Activated T-cell treated with anti-CD3 and anti-CD28 coated beads, Interleukin-2, amount 50 U/mL, for 72 hours (primary cell): ENCODE data around the gene TOMM40L. TPM values are rescaled to one million over a fixed set of nuclear protein-coding genes. Genes with fewer than 3 reads are reported as not detected.
A peak's percentile ranks its signal among the peaks of the same experiment; 100 is the strongest.

Experiments
- ATAC-seq, 2 donors: fragments of 150-1000 bp; cut with Tn5 transposase; replicated peaks in 1 of 2; 2 replicates each; pipeline ENCODE4 v1.10.0; 2021; ENCODE audit warnings: moderate library complexity in 2 of 2, mild to moderate bottlenecking in 1 of 2
- DNase-seq, 2 donors: peaks; one replicate each; pipeline ENCODE4 v3.0.0; 2021 to 2022; ENCODE audit warnings: mixed read lengths in 1 of 2
- H3K27ac Mint-ChIP-seq: one replicate; pipeline ENCODE4 v1.8.0; 2022; ENCODE audit warnings: mild to moderate bottlenecking, moderate library complexity, mixed read lengths
- H3K27me3 Mint-ChIP-seq: one replicate; pipeline ENCODE4 v1.8.0; 2022; ENCODE audit warnings: low read depth, mixed read lengths
- H3K36me3 Mint-ChIP-seq, 2 donors: one replicate each; pipeline ENCODE4 v1.8.0; 2022; ENCODE audit warnings: mixed read lengths in 2 of 2, mild to moderate bottlenecking in 1 of 2; ENCODE audit not compliant: insufficient read depth in 2 of 2
- H3K4me1 Mint-ChIP-seq: one replicate; pipeline ENCODE4 v1.8.0; 2022; ENCODE audit warnings: low read depth, mixed read lengths
- H3K4me3 Mint-ChIP-seq, 2 donors: one replicate each; pipeline ENCODE4 v1.8.0; 2022; ENCODE audit warnings: mild to moderate bottlenecking in 2 of 2, mixed read lengths in 2 of 2, moderate library complexity in 2 of 2
- H3K9me3 Mint-ChIP-seq, 2 donors: one replicate each; pipeline ENCODE4 v1.8.0; 2022; ENCODE audit warnings: mixed read lengths in 2 of 2
- total RNA-seq, 2 donors: library from RNA; stranded (reverse); gene quantifications; one replicate each; pipeline ENCODE4 v1.2.3, GENCODE V29; 2022

Gene TOMM40L
- total RNA-seq, 2 donors from 2014 or later = 10.3 to 14.6 TPM

DNA sequence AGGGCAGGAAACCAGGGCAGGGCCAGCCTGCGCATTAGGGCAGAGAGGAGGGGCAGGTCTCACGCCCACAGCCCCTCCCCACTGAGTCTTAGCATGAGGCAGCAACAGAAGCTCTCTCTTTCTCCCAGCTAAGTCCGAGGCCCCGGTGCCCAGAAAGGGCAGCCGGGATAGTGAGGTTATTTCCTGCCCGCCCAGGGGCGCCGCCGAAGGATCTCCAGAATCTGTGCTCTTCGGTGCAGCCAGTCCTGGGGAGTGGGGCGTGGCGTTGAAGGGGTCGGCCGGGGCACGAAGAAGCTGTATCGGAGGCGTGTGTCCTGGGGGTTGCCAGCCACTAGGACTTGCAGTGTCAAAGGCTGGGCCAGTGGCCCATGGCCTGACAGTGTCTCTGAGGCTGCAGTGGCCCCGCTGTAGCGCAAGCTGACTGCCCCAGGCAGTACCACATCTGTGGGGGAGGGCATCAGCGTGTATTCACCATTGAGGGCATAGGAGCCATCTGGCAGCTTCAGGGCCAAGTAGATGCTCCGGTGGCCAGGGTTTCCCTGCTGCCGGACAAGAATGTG lies 34.8 kb upstream of the TOMM40L start:
- Mint-ChIP-seq H3K9me3 (peaks cover 0 to 3% of the 10 kb centered on the region in 2 donors), H3K27ac (no peak overlapping the region), H3K36me3 (no peaks in the 10 kb centered on the region), H3K27me3 (no peaks in the 10 kb centered on the region), H3K4me3 (no peak overlapping the region), H3K4me1 (peaks cover 40% of the 10 kb centered on the region)
- DNase-seq (no peak), ATAC-seq (no peak)

- Mint-ChIP-seq H3K4me1 (peaks cover 30% of the 10 kb centered on the region), H3K36me3 (no peaks in the 10 kb centered on the region), H3K9me3 (peaks cover 0 to 3% of the 10 kb centered on the region in 2 donors), H3K4me3 (no peak overlapping the region), H3K27me3 (no peaks in the 10 kb centered on the region), H3K27ac (no peak overlapping the region)
- ATAC-seq (no peak), DNase-seq (no peak)
Observed at GRCh38 chr1:161191971-161192370, 33.9 kb upstream of the TOMM40L start.

DNA sequence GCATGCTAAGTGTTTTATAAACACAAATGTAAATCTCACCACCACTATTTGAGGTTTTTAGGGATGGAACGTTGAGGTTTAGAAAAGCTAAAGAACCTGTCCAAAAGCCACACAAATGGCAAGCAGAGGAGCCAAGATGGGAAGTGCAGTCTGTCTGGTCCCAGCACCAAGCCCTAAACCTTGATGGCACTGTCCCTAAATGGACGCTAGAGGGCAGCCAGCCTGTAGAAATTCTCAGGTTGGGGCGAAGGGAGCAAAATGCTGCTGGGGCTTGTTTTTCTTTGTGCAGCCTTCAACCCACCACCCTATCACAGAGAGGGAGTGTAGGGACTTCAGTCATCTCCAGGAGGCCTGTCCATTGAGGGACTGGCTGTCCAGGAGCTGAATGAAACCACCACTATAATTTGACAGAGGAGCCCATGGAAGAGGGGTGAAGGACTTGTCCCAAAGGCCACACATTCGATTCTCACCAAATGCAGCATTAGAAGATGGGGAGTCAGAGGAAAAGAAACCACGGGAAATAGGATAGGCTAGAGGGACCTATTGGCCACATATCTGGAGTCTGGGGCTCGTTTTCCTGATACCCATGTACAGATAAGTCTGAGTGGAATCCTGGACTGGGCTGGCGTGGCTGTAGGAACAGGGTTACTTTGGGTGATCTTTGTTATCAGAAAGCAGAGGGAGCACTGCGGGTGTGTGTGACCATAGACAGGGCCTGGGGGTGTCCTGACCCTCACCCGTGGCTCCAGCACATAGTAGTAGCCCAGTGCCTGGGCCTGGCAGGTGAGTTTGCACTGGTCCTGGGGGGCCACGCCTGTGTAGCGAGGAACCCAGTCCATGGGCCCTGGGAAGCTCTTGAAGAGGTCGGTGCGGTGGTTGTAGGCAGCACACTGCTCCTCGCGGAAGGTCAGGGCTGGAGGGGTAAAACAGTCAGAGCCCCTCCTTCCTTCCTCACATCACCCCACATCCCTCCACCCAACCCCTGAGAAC lies 33.1 kb upstream of the TOMM40L start:
- peaks cover 0 to 1% of the 10 kb centered on the region in 2 donors for H3K9me3 Mint-ChIP-seq
- no peak overlapping the region for H3K4me3 Mint-ChIP-seq
- ATAC-seq (peak; percentile 88 to 89), DNase-seq (peak; percentile 68 to 71)
- H3K36me3 Mint-ChIP-seq = no peaks in the 10 kb centered on the region
- no peaks in the 10 kb centered on the region for H3K27me3 Mint-ChIP-seq
- peaks cover 22% of the 10 kb centered on the region for H3K4me1 Mint-ChIP-seq
- peak overlapping the region; percentile 81 for H3K27ac Mint-ChIP-seq

DNA sequence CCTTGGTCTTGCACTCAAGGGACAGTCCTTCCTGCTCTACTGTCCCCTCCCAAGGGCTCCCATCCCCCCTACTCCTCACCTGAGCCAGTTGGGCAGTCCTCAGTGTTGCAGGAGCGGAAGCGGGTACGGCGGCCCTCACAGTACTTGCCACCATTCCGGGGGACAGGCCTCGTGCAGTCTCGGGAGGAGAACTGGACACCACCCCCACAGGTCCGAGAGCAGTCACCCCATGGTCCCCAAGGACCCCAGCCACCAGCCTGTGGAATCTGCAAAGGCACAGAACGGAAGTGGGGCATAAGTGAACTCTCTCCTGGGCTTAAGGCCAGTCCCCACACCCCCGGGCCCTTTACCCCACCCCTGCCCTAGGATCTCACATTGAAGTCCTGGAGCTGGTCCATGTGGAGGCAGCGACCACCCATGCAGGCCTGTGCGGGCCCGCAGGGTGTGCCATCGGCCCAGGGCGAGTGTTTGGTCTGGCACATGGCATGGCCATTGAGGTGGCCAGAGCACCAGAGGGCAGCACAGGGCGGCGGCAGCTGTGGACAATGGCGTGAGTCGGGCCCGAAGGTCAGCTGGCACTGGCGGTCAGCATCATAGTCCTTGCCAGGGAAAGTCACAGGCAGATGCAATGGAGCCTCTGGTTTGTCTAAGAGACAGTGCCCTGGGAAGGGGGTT lies 32.2 kb upstream of the TOMM40L start:
- Mint-ChIP-seq H3K4me3 (no peak overlapping the region), H3K27me3 (no peaks in the 10 kb centered on the region), H3K4me1 (peaks cover 16% of the 10 kb centered on the region), H3K36me3 (no peaks in the 10 kb centered on the region), H3K9me3 (no peaks in the 10 kb centered on the region), H3K27ac (no peak overlapping the region)
- ATAC-seq (no peak), DNase-seq (no peak)

DNA sequence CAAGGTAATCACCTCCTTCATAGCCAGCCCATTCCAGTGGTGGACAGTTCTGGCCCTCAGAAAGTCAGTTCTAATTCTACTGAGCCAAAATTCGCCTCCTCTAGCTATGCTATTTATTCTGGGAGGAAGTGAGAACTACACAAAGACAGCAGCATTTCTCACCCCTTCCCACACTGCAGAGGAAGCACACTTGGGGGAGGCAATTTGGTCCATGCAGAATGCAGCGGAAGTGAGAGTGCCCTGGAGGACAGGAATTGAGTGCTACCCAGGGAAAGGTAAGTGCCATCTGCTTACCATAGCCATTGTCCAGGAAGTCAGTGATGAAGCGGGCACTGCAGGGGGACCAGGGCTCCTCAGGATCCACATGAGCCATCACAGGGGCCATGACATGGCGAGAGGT lies 30.7 kb upstream of the TOMM40L start:
- Mint-ChIP-seq H3K4me3 (no peak overlapping the region), H3K4me1 (peaks cover 26% of the 10 kb centered on the region), H3K9me3 (no peaks in the 10 kb centered on the region), H3K27ac (peak overlapping the region; percentile 17), H3K36me3 (no peaks in the 10 kb centered on the region), H3K27me3 (no peaks in the 10 kb centered on the region)
- no peak for DNase-seq
- no peak for ATAC-seq

DNA sequence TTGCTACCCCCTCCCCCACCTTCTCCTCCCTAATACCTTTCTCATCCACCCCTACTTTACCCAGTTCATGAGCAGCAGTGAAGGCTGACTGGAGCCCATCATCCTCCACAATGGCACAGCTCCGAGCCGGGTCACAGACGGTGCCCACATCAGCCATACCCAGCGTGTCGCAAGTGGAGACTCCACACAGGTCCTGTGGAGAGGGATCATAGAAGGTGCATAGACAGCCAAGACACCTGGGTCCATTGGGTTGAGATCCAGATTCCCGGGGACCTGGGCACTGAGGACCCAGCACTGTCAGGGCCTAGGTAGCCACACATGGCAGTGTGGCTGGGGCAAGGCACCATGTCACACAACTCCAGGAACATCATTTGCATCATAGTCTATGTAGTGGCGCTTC lies 29.7 kb upstream of the TOMM40L start:
- peaks cover 35% of the 10 kb centered on the region for H3K4me1 Mint-ChIP-seq
- no peaks in the 10 kb centered on the region for H3K9me3 Mint-ChIP-seq
- no peak overlapping the region for H3K4me3 Mint-ChIP-seq
- no peak overlapping the region for H3K27ac Mint-ChIP-seq
- ATAC-seq = no peak
- no peaks in the 10 kb centered on the region for H3K36me3 Mint-ChIP-seq
- DNase-seq = no peak
- no peaks in the 10 kb centered on the region for H3K27me3 Mint-ChIP-seq

GRCh38 chr1:161196521-161197451 lies 29.1 kb upstream of the TOMM40L start:
- Mint-ChIP-seq H3K36me3 (no peaks in the 10 kb centered on the region), H3K9me3 (no peaks in the 10 kb centered on the region), H3K27me3 (no peaks in the 10 kb centered on the region), H3K4me3 (no peak overlapping the region), H3K4me1 (peaks cover 42% of the 10 kb centered on the region), H3K27ac (no peak overlapping the region)
- ATAC-seq = no peak
- no peak for DNase-seq

GRCh38 chr1:161197560-161198193 lies 28.2 kb upstream of the TOMM40L start:
- Mint-ChIP-seq H3K27me3 (no peaks in the 10 kb centered on the region), H3K27ac (no peak overlapping the region), H3K9me3 (no peaks in the 10 kb centered on the region), H3K36me3 (peaks cover 0 to 3% of the 10 kb centered on the region in 2 donors), H3K4me1 (peaks cover 42% of the 10 kb centered on the region), H3K4me3 (no peak overlapping the region)
- DNase-seq (no peak), ATAC-seq (no peak)

DNA sequence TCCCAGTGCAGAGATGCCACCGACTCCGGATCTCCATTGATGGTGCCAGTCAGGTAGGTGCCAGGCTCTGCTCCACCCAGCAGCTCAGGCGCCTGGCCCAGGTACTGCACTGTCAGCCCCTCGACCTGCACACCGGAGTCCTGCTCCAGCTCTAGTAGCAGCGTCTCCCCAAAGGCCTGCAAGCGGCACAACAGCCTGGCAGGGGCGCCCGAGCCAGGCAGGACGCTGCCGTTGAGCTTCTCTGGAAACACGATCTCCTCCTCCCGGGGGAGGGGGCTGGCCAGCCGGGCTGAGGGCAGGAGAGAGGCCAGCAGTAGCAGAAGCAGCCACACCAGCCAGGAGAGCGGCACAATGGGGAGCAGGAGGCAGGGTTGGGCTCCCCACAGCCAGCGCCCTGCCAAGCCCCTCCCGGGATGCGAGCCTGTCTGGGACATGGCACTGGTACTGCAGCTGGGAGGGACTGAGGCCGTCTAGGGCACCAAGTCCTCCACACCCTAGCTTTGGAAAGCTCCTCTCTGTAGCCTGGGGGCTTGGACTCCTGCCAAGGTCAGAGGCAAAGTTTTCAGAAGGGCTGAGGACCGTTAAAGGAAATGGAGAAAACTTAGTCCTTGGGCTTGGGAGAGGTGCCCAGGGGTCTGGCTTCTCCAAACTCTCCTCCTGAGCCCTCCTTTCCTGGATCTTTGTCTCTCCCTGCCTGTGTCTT lies 27.5 kb upstream of the TOMM40L start:
- H3K27ac Mint-ChIP-seq = no peak overlapping the region
- H3K9me3 Mint-ChIP-seq = no peaks in the 10 kb centered on the region
- H3K36me3 Mint-ChIP-seq = peaks cover 0 to 3% of the 10 kb centered on the region in 2 donors
- no peaks in the 10 kb centered on the region for H3K27me3 Mint-ChIP-seq
- no peak overlapping the region for H3K4me3 Mint-ChIP-seq
- peaks cover 44% of the 10 kb centered on the region for H3K4me1 Mint-ChIP-seq
- DNase-seq (no peak), ATAC-seq (no peak)

- H3K4me3 Mint-ChIP-seq = peak within 1 kb of the TSS; percentile 87 to 96
- peaks cover under 1 to 3% of the 10 kb centered on the region in 2 donors for H3K36me3 Mint-ChIP-seq
- no peaks in the 10 kb centered on the region for H3K27me3 Mint-ChIP-seq
- peaks cover 50% of the 10 kb centered on the region for H3K4me1 Mint-ChIP-seq
- no peak for ATAC-seq
- no peaks in the 10 kb centered on the region for H3K9me3 Mint-ChIP-seq
- peak within 1 kb of the TSS; percentile 49 for H3K27ac Mint-ChIP-seq
- DNase-seq = no peak
Observed at GRCh38 chr1:161198897-161199431, 26.9 kb upstream of the TOMM40L start, which contains the start of gene ADAMTS4. Gene ADAMTS4, minus strand, starts transcription at chr1:161199054. Its CDS starts 427 bp downstream, at chr1:161198627.

- no peaks in the 10 kb centered on the region for H3K9me3 Mint-ChIP-seq
- H3K4me1 Mint-ChIP-seq = peaks cover 56% of the 10 kb centered on the region
- ATAC-seq (no peak), DNase-seq (no peak)
- H3K27ac Mint-ChIP-seq = peak overlapping the region; percentile 97
- H3K36me3 Mint-ChIP-seq = peaks cover 7 to 8% of the 10 kb centered on the region in 2 donors
- no peaks in the 10 kb centered on the region for H3K27me3 Mint-ChIP-seq
- H3K4me3 Mint-ChIP-seq = peak overlapping the region; percentile 87 to 96
Observed at GRCh38 chr1:161199506-161200139, 26.2 kb upstream of the TOMM40L start.
